ENCODE measurements around the gene PRR5.

- TF ChIP-seq POLR2AphosphoS5 (IDR thresholded peaks at IDR 0.05; ENCODE audit: low read depth, low read length), result no peak
- TF ChIP-seq, protein P1, sequence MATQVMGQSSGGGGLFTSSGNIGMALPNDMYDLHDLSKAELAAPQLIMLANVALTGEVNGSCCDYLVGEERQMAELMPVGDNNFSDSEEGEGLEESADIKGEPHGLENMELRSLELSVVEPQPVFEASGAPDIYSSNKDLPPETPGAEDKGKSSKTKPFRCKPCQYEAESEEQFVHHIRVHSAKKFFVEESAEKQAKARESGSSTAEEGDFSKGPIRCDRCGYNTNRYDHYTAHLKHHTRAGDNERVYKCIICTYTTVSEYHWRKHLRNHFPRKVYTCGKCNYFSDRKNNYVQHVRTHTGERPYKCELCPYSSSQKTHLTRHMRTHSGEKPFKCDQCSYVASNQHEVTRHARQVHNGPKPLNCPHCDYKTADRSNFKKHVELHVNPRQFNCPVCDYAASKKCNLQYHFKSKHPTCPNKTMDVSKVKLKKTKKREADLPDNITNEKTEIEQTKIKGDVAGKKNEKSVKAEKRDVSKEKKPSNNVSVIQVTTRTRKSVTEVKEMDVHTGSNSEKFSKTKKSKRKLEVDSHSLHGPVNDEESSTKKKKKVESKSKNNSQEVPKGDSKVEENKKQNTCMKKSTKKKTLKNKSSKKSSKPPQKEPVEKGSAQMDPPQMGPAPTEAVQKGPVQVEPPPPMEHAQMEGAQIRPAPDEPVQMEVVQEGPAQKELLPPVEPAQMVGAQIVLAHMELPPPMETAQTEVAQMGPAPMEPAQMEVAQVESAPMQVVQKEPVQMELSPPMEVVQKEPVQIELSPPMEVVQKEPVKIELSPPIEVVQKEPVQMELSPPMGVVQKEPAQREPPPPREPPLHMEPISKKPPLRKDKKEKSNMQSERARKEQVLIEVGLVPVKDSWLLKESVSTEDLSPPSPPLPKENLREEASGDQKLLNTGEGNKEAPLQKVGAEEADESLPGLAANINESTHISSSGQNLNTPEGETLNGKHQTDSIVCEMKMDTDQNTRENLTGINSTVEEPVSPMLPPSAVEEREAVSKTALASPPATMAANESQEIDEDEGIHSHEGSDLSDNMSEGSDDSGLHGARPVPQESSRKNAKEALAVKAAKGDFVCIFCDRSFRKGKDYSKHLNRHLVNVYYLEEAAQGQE (IDR thresholded peaks at IDR 0.05; ENCODE audit: insufficient read depth in 1 of 2, low read depth in 2 of 2, low read length in 2 of 2), result no peak
- TF ChIP-seq TAF1 (IDR thresholded peaks at IDR 0.05; ENCODE audit: borderline replicate concordance, insufficient read depth, low read length), result no peak
Measured at GRCh38 chr22:44782363-44782963, 80.5 kb downstream of the PRR5 start.
